GM19463 (cell line): ENCODE measurements around the gene PAM16.

Source experiments
- ATAC-seq: cut with Tn5 transposase; IDR thresholded peaks from one replicate; pipeline ENCODE4 v1.9.1; 2021; ENCODE audit warnings: mild to moderate bottlenecking, moderate library complexity; ENCODE audit not compliant: unreplicated experiment

The PAM16 gene

GRCh38 chr16:4322121-4323052 is 28.7 kb downstream of the PAM16 start:
- no peak for ATAC-seq

- ATAC-seq = no peak
Observed at GRCh38 chr16:4321286-4322120, 29.6 kb downstream of the PAM16 start.

GRCh38 chr16:4320571-4321137 is 30.5 kb downstream of the PAM16 start:
- no peak for ATAC-seq

- peak; percentile 59 for ATAC-seq
Observed at GRCh38 chr16:4319454-4320421, 31.4 kb downstream of the PAM16 start.

GRCh38 chr16:4318967-4319366 is 32.2 kb downstream of the PAM16 start:
- no peak for ATAC-seq

GRCh38 chr16:4318451-4318910 is 32.6 kb downstream of the PAM16 start:
- ATAC-seq = no peak

GRCh38 chr16:4317532-4318450 is 33.3 kb downstream of the PAM16 start:
- ATAC-seq = no peak

- no peak for ATAC-seq
Observed at GRCh38 chr16:4316864-4317531, 34.1 kb downstream of the PAM16 start.

GRCh38 chr16:4316108-4316863 is 34.8 kb downstream of the PAM16 start:
- ATAC-seq = no peak

- no peak for ATAC-seq
Observed at GRCh38 chr16:4315186-4316107, 35.7 kb downstream of the PAM16 start, which contains the start of gene GLIS2. Gene GLIS2, plus strand, starts transcription at chr16:4316067. Its CDS starts 16,214 bp downstream, at chr16:4332281.

- ATAC-seq = no peak
Observed at GRCh38 chr16:4314532-4315185, 36.5 kb downstream of the PAM16 start.

- peak; percentile 42 for ATAC-seq
Observed at GRCh38 chr16:4313563-4314531, 37.3 kb downstream of the PAM16 start.

- no peak for ATAC-seq
Observed at GRCh38 chr16:4309833-4310266, 41.3 kb downstream of the PAM16 start.

- ATAC-seq = no peak
Observed at GRCh38 chr16:4309102-4309832, 41.9 kb downstream of the PAM16 start.
